ENCODE results near the gene SLC4A4.

DNA sequence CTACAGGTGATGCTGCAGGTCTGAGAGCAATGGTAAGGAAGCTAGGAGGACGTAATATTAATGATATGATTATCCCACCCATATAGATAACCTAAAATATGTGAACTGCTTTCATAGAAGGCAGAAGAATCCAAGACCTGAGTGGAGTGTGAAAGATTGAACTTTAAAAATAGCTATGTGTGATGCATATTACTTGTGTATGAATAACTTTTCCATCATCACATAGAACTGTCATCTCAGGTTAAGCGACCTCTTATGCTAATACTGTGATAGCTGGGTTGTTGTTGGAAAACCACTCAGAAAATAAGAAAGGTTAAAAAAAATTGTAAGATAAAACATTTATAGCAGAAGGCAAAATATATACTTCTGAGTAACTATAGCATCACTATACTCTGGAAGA, 90.3 kb downstream of the SLC4A4 start:
- TF ChIP-seq, protein P1, sequence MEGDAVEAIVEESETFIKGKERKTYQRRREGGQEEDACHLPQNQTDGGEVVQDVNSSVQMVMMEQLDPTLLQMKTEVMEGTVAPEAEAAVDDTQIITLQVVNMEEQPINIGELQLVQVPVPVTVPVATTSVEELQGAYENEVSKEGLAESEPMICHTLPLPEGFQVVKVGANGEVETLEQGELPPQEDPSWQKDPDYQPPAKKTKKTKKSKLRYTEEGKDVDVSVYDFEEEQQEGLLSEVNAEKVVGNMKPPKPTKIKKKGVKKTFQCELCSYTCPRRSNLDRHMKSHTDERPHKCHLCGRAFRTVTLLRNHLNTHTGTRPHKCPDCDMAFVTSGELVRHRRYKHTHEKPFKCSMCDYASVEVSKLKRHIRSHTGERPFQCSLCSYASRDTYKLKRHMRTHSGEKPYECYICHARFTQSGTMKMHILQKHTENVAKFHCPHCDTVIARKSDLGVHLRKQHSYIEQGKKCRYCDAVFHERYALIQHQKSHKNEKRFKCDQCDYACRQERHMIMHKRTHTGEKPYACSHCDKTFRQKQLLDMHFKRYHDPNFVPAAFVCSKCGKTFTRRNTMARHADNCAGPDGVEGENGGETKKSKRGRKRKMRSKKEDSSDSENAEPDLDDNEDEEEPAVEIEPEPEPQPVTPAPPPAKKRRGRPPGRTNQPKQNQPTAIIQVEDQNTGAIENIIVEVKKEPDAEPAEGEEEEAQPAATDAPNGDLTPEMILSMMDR (IDR thresholded peaks at IDR 0.05), result no peak
- TF ChIP-seq KAT7 (CRISPR knock-in tag; IDR thresholded peaks at IDR 0.05; ENCODE audit: borderline replicate concordance) (no peak), FOXP1 (CRISPR knock-in tag; IDR thresholded peaks at IDR 0.05; ENCODE audit: borderline replicate concordance) (no peak), JUN (CRISPR knock-in tag; IDR thresholded peaks at IDR 0.05) (no peak), ATF1 (CRISPR knock-in tag; IDR thresholded peaks at IDR 0.05) (no peak)
- TF ChIP-seq, protein P2, sequence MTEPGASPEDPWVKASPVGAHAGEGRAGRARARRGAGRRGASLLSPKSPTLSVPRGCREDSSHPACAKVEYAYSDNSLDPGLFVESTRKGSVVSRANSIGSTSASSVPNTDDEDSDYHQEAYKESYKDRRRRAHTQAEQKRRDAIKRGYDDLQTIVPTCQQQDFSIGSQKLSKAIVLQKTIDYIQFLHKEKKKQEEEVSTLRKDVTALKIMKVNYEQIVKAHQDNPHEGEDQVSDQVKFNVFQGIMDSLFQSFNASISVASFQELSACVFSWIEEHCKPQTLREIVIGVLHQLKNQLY (CRISPR knock-in tag; IDR thresholded peaks at IDR 0.05), result no peak
- TF ChIP-seq, protein P3, sequence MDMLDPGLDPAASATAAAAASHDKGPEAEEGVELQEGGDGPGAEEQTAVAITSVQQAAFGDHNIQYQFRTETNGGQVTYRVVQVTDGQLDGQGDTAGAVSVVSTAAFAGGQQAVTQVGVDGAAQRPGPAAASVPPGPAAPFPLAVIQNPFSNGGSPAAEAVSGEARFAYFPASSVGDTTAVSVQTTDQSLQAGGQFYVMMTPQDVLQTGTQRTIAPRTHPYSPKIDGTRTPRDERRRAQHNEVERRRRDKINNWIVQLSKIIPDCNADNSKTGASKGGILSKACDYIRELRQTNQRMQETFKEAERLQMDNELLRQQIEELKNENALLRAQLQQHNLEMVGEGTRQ (CRISPR knock-in tag; IDR thresholded peaks at IDR 0.05), result no peak
- TF ChIP-seq, protein P4, sequence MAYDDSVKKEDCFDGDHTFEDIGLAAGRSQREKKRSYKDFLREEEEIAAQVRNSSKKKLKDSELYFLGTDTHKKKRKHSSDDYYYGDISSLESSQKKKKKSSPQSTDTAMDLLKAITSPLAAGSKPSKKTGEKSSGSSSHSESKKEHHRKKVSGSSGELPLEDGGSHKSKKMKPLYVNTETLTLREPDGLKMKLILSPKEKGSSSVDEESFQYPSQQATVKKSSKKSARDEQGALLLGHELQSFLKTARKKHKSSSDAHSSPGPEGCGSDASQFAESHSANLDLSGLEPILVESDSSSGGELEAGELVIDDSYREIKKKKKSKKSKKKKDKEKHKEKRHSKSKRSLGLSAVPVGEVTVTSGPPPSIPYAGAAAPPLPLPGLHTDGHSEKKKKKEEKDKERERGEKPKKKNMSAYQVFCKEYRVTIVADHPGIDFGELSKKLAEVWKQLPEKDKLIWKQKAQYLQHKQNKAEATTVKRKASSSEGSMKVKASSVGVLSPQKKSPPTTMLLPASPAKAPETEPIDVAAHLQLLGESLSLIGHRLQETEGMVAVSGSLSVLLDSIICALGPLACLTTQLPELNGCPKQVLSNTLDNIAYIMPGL (CRISPR knock-in tag; IDR thresholded peaks at IDR 0.05), result no peak
- TF ChIP-seq, protein P5, sequence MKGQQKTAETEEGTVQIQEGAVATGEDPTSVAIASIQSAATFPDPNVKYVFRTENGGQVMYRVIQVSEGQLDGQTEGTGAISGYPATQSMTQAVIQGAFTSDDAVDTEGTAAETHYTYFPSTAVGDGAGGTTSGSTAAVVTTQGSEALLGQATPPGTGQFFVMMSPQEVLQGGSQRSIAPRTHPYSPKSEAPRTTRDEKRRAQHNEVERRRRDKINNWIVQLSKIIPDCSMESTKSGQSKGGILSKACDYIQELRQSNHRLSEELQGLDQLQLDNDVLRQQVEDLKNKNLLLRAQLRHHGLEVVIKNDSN (CRISPR knock-in tag; IDR thresholded peaks at IDR 0.05), result no peak
- TF ChIP-seq, protein P6, sequence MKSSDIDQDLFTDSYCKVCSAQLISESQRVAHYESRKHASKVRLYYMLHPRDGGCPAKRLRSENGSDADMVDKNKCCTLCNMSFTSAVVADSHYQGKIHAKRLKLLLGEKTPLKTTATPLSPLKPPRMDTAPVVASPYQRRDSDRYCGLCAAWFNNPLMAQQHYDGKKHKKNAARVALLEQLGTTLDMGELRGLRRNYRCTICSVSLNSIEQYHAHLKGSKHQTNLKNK (CRISPR knock-in tag; IDR thresholded peaks at IDR 0.05), result no peak
